HepG2 (cell line): Measurements from ENCODE around the gene SLC16A5. TPM values are rescaled to one million over a fixed set of nuclear protein-coding genes. Genes with fewer than 3 reads are reported as not detected.

Source experiments
- CREBL2 ChIP-seq: sonication (generic); formaldehyde crosslinking; IDR thresholded peaks from 2 replicates; pipeline ENCODE4 v1.8.1; 2023; ENCODE audit warnings: missing genetic modification reagents, mild to moderate bottlenecking, borderline replicate concordance
- FLYWCH1 ChIP-seq: sonication (generic); formaldehyde crosslinking; IDR thresholded peaks from 2 replicates; pipeline ENCODE4 v1.8.1; 2023; ENCODE audit warnings: mild to moderate bottlenecking, missing genetic modification reagents
- FOXC1 ChIP-seq: sonication (generic); formaldehyde crosslinking; IDR thresholded peaks from 2 replicates; pipeline ENCODE4 v1.8.0; 2022; ENCODE audit warnings: mild to moderate bottlenecking, missing genetic modification reagents, borderline replicate concordance
- GLMP ChIP-seq: sonication (generic); formaldehyde crosslinking; IDR thresholded peaks from 2 replicates; pipeline ENCODE4 v1.9.0; 2021; ENCODE audit warnings: missing genetic modification reagents, mild to moderate bottlenecking, borderline replicate concordance
- KAT2B ChIP-seq: fragments of 150-350 bp; IDR thresholded peaks from 2 replicates; pipeline ENCODE4 v1.6.1; 2014; ENCODE audit warnings: low read depth, low read length, borderline replicate concordance
- KLF16 ChIP-seq, 2 experiments: sonication (generic) in 1 of 2; formaldehyde crosslinking in 1 of 2; IDR thresholded peaks; 2 replicates each; pipeline versions ENCODE4 v1.6.1 to v1.8.0; 2016 to 2023; ENCODE audit warnings: missing genetic modification reagents in 2 of 2, missing compliant biosample characterization in 1 of 2
- MLLT10 ChIP-seq: sonication (generic); formaldehyde crosslinking; IDR thresholded peaks from 2 replicates; pipeline ENCODE4 v1.4.0; 2020; ENCODE audit warnings: missing genetic modification reagents
- RXRB ChIP-seq: IDR thresholded peaks from 2 replicates; pipeline ENCODE4 v1.6.1; 2016; ENCODE audit warnings: borderline replicate concordance, missing genetic modification reagents, missing compliant biosample characterization
- ZBTB49 ChIP-seq: sonication (generic); formaldehyde crosslinking; IDR thresholded peaks from 2 replicates; pipeline ENCODE4 v1.4.0; 2020; ENCODE audit warnings: missing genetic modification reagents, borderline replicate concordance
- ZC3H13 ChIP-seq: sonication (generic); formaldehyde crosslinking; IDR thresholded peaks from 2 replicates; pipeline ENCODE4 v1.8.1; 2023; ENCODE audit warnings: mild to moderate bottlenecking, missing genetic modification reagents, moderate library complexity
- ZFP62 ChIP-seq: sonication (generic); formaldehyde crosslinking; IDR thresholded peaks from 2 replicates; pipeline ENCODE4 v1.4.0; 2020; ENCODE audit warnings: missing genetic modification reagents
- ZHX1 ChIP-seq: sonication (generic); formaldehyde crosslinking; IDR thresholded peaks from 2 replicates; pipeline ENCODE4 v1.8.1; 2022; ENCODE audit warnings: low read depth, mild to moderate bottlenecking, missing genetic modification reagents
- ZNF329 ChIP-seq: sonication (generic); formaldehyde crosslinking; IDR thresholded peaks from 2 replicates; pipeline ENCODE4 v1.9.0; 2021; ENCODE audit warnings: low read depth, mild to moderate bottlenecking, missing genetic modification reagents
- ZNF33B ChIP-seq: sonication (generic); formaldehyde crosslinking; IDR thresholded peaks from 2 replicates; pipeline ENCODE4 v1.5.1; 2020; ENCODE audit warnings: mild to moderate bottlenecking, missing genetic modification reagents
- ZNF724P ChIP-seq: sonication (generic); formaldehyde crosslinking; IDR thresholded peaks from 2 replicates; pipeline ENCODE4 v1.8.0; 2022; ENCODE audit warnings: missing genetic modification reagents, borderline replicate concordance
- polyA plus RNA-seq, 8 experiments: library from polyadenylated mRNA; depleted of rRNA in 3 of 8; stranded (reverse) in 7 of 8; unstranded in 1 of 8; fragments of >200 nt; fragmentation: Illumina TruSeq in 4 of 8; extraction: Trizol in 4 of 8; gene quantifications; 2 replicates each; pipeline versions ENCODE4 v1.2.1 to v1.2.3, GENCODE V29; 2011 to 2016; ENCODE audit warnings: low read depth in 4 of 8, missing spikeins in 1 of 8, mixed read lengths in 1 of 8; ENCODE audit not compliant: insufficient read depth in 1 of 8
- total RNA-seq, 5 experiments: library from RNA; depleted of rRNA; stranded (reverse); fragments of >200 nt; fragmentation: Illumina TruSeq; extraction: Trizol; gene quantifications; 2 replicates each; pipeline ENCODE4 v1.2.3, GENCODE V29; 2016; ENCODE audit warnings: low read depth in 1 of 5

The SLC16A5 gene
- total and polyA plus RNA-seq, 2 of the 13 experiments (the other 11 are each of a cell fraction or from before 2014, with no cell fraction given), result 0.69 to 5.6 TPM

- peak; percentile 77 for TF ChIP-seq RXRB (CRISPR knock-in tag)
- TF ChIP-seq ZC3H13 (CRISPR knock-in tag), result 0 out of 2 replicates have a peak, but pooled peaks have one; percentile 58
- TF ChIP-seq ZFP62, result no peak
- TF ChIP-seq GLMP (CRISPR knock-in tag), result no peak
- TF ChIP-seq ZNF33B (CRISPR knock-in tag), result no peak
- no peak for TF ChIP-seq CREBL2 (CRISPR knock-in tag)
- TF ChIP-seq KLF16 (CRISPR knock-in tag; IDR thresholded peaks at IDR 0.05), result peak in 1 of 2 experiments; percentile 64; a peak in 1 of 4 replicates
- TF ChIP-seq ZHX1 (CRISPR knock-in tag), result no peak
- TF ChIP-seq MLLT10, result no peak
- TF ChIP-seq KAT2B, result no peak
- no peak for TF ChIP-seq ZBTB49 (CRISPR knock-in tag)
- TF ChIP-seq ZNF724P, result no peak
- no peak for TF ChIP-seq FLYWCH1 (CRISPR knock-in tag)
- TF ChIP-seq FOXC1 (CRISPR knock-in tag), result no peak; the same call in 1 of the 2 replicates
- no peak for TF ChIP-seq ZNF329
Measured at GRCh38 chr17:75087558-75088453, at the start of gene SLC16A5 (continued).
